Measurements from ENCODE around the gene WDR45.

DNA sequence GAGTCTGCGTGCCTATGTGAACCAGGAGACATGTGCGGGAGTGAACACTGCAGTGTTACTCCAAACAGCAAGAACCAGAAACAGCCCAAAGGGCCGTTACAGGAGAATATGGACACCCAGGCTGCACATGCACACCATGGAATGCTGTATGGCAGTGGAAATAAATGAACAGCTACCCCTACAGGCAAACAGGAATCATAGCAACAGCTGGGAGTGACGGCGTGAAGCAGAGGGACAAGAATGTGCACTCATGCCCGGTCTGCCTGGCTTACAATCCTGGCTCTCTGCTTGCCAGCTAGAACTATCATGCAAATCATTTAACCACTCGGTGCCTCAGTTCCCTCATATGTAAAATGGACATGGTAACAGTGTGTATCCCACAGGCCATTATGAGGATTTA is 27.2 kb upstream of the WDR45 start:
- TF ChIP-seq TAF1 (IDR thresholded peaks at IDR 0.05; ENCODE audit: borderline replicate concordance, low read depth, low read length) (no peak), POLR2AphosphoS5 (IDR thresholded peaks at IDR 0.05; ENCODE audit: low read depth, low read length) (no peak), POLR2A (IDR thresholded peaks at IDR 0.05; ENCODE audit: low read depth, low read length) (no peak)
